Gastroesophageal sphincter (tissue), 4 donors: ENCODE measurements around the gene NDUFB11. TPM values are rescaled to one million over a fixed set of nuclear protein-coding genes. Genes with fewer than 3 reads are reported as not detected.

ENCODE experiments used
- ATAC-seq: fragments of 150-250 bp; one replicate; pipeline ENCODE4 v1.9.1; 2016; ENCODE audit warnings: mild to moderate bottlenecking, moderate library complexity
- H3K27ac ChIP-seq, 4 donors: fragments of 200-600 bp; sonication (generic) in 3 of 4; 1 replicate in 3 of 4; 2 replicates in 1 of 4; pipeline ENCODE4 v1.5.1; 2016 to 2019
- H3K27me3 ChIP-seq: fragments of 200-600 bp; sonication (generic); one replicate; pipeline ENCODE4 v1.5.1; 2019
- H3K36me3 ChIP-seq, 2 donors: fragments of 200-600 bp; sonication (generic); one replicate each; pipeline ENCODE4 v1.5.1; 2019; ENCODE audit warnings: control low read depth in 1 of 2
- H3K4me1 ChIP-seq, 3 donors: fragments of 200-600 bp; sonication (generic); 1 replicate in 2 of 3; 2 replicates in 1 of 3; pipeline ENCODE4 v1.5.1; 2016 to 2019; ENCODE audit warnings: control low read depth in 2 of 3
- H3K4me3 ChIP-seq, 2 donors: fragments of 200-600 bp; sonication (generic); one replicate each; pipeline ENCODE4 v1.5.1; 2019; ENCODE audit warnings: mild to moderate bottlenecking in 1 of 2, moderate library complexity in 1 of 2
- H3K9me3 ChIP-seq, 3 donors: fragments of 200-600 bp; sonication (generic); one replicate each; pipeline ENCODE4 v1.5.1; 2017 to 2019; ENCODE audit warnings: control low read depth in 2 of 3
- EP300 ChIP-seq: sonication (generic); formaldehyde crosslinking; IDR thresholded peaks from one replicate; pipeline ENCODE4 v1.6.1; 2017; ENCODE audit warnings: antibody characterized with exemption, mild to moderate bottlenecking
- POLR2A ChIP-seq, 2 donors: fragments of 450-650 bp; IDR thresholded peaks; one replicate each; pipeline ENCODE4 v1.6.1; 2017; ENCODE audit warnings: antibody characterized with exemption in 2 of 2, mild to moderate bottlenecking in 2 of 2, moderate library complexity in 1 of 2
- POLR2AphosphoS5 ChIP-seq: sonication (generic); formaldehyde crosslinking; IDR thresholded peaks from one replicate; pipeline ENCODE4 v1.6.1; 2017; ENCODE audit warnings: antibody characterized with exemption
- WGBS, 2 donors: methylation state at CpG; one replicate each; pipeline ENCODE4 v1.1.5; 2018; ENCODE audit warnings: low coverage in 1 of 2; 5-methylcytosine and 5-hydroxymethylcytosine counted together
- total RNA-seq, 4 donors: library from RNA; depleted of rRNA; stranded (reverse); fragments of >200 nt; gene quantifications; one replicate each; pipeline ENCODE4 v1.1.0, GENCODE V29; 2016
- TF ChIP-seq, protein P1 (sequence below), 4 experiments: fragments of 200-600 bp in 2 of 4; fragments of 450-650 bp in 2 of 4; sonication (generic) in 1 of 4; IDR thresholded peaks; one replicate each; pipeline ENCODE4 v1.5.1; 2017 to 2019; ENCODE audit warnings: antibody characterized with exemption in 4 of 4, mild to moderate bottlenecking in 2 of 4, moderate library complexity in 2 of 4

The NDUFB11 gene
- total RNA-seq, 4 donors from 2014 or later: 43.3 to 66.8 (median 53.0) TPM

DNA sequence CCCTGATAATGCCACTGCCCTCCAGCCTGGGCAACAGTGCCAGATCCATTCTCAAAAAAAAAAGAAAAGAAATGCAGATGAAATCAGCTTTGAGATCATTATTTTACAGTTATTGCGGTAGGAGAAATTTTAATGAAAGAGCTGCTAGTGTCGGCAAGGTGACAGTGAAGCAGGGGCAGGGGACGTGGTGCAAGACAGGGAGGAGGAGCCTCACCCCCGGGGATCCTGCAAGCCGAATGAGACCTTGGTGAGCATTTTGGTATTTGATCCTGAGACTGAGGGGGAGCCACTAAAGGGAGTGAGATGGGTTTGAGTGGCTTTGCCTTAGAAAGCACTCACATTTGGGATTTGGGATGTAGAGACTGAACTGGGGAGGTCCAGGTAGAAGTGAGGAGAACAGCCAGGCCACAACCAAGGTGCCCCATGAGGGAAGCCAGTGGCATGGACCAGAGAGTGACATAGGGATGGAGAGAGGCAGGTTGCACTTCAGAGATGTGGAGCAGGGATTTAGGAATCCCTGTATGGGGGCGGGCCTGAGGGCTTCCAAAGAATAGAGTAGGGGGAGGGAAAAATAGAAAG is 24.1 kb upstream of the NDUFB11 start:
- no peak overlapping the region for H3K27ac ChIP-seq
- 85 to 93% methylated on average over 6 of the region's 6 CpGs for WGBS, 2 donors
- no peak overlapping the region for H3K4me3 ChIP-seq
- TF ChIP-seq POLR2A (IDR thresholded peaks at IDR 0.05) (no peak), POLR2AphosphoS5 (no peak), EP300 (no peak)
- TF ChIP-seq, protein P1, sequence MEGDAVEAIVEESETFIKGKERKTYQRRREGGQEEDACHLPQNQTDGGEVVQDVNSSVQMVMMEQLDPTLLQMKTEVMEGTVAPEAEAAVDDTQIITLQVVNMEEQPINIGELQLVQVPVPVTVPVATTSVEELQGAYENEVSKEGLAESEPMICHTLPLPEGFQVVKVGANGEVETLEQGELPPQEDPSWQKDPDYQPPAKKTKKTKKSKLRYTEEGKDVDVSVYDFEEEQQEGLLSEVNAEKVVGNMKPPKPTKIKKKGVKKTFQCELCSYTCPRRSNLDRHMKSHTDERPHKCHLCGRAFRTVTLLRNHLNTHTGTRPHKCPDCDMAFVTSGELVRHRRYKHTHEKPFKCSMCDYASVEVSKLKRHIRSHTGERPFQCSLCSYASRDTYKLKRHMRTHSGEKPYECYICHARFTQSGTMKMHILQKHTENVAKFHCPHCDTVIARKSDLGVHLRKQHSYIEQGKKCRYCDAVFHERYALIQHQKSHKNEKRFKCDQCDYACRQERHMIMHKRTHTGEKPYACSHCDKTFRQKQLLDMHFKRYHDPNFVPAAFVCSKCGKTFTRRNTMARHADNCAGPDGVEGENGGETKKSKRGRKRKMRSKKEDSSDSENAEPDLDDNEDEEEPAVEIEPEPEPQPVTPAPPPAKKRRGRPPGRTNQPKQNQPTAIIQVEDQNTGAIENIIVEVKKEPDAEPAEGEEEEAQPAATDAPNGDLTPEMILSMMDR (IDR thresholded peaks at IDR 0.05): no peak
- no peak for ATAC-seq
- peaks cover 0 to 45% of the 10 kb centered on the region in 2 donors for H3K36me3 ChIP-seq
- peaks cover 0 to 14% (median 0%) of the 10 kb centered on the region in 3 donors for H3K4me1 ChIP-seq
- no peaks in the 10 kb centered on the region for H3K27me3 ChIP-seq
- H3K9me3 ChIP-seq: no peaks in the 10 kb centered on the region

DNA sequence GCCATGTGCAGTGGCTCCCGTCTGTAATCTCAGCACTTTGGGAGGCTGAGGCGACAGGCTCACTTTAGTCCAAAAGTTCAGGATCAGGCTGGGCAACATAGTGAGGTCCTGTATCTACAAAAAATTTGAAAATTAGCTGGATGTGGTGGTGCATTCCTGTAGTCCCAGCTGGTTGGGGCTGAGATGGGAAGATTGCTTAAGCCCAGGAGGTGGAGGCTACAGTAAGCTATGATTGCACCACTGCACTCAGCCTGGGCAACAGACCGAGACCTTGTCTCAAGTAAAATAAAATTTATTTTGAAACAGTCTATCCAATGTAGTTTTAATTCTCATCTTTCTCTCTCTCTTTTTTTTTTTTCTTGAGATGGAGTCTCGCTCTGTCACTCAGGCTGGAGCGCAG is 21.6 kb upstream of the NDUFB11 start:
- Histone ChIP-seq H3K4me1 (peaks cover 0 to 14% (median 0%) of the 10 kb centered on the region in 3 donors), H3K36me3 (peaks cover 0 to 28% of the 10 kb centered on the region in 2 donors), H3K27me3 (no peaks in the 10 kb centered on the region), H3K27ac (no peak overlapping the region), H3K4me3 (no peak overlapping the region), H3K9me3 (no peaks in the 10 kb centered on the region)
- TF ChIP-seq POLR2AphosphoS5: no peak
- TF ChIP-seq POLR2A (IDR thresholded peaks at IDR 0.05): no peak
- TF ChIP-seq EP300: no peak
- TF ChIP-seq, protein P1 (IDR thresholded peaks at IDR 0.05): no peak
- no peak for ATAC-seq
- WGBS, 2 donors: 80 to 100% methylated on average over 1 to 3 of the region's 5 CpGs

DNA sequence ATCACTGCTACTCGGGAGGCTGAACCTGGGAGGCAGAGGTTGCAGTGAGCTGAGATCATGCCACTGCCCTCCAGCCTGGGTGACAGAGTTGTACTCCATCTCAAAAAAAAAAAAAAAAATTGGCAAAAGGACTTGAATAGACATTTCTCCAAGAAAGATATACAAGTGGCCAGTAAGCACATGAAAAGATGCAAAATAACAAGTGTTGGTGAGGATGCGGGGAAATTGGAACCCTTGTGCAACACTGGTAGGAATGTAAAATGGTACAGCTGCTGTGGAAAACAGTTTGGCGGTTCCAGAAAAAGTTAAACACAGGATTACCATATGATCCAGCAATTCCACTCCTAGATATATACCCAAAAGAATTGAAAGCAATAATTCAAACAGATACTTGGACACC is 19.9 kb upstream of the NDUFB11 start:
- 90 to 100% methylated on average over 1 to 2 of the region's 3 CpGs for WGBS, 2 donors
- no peak for ATAC-seq
- no peak overlapping the region for H3K27ac ChIP-seq
- TF ChIP-seq POLR2AphosphoS5: no peak
- TF ChIP-seq, protein P1 (IDR thresholded peaks at IDR 0.05): no peak
- no peak for TF ChIP-seq POLR2A (IDR thresholded peaks at IDR 0.05)
- no peak for TF ChIP-seq EP300
- peaks cover 0 to 10% of the 10 kb centered on the region in 2 donors for H3K36me3 ChIP-seq
- H3K27me3 ChIP-seq: no peaks in the 10 kb centered on the region
- H3K9me3 ChIP-seq: no peaks in the 10 kb centered on the region
- H3K4me3 ChIP-seq: no peak overlapping the region
- H3K4me1 ChIP-seq: no peaks in the 10 kb centered on the region

DNA sequence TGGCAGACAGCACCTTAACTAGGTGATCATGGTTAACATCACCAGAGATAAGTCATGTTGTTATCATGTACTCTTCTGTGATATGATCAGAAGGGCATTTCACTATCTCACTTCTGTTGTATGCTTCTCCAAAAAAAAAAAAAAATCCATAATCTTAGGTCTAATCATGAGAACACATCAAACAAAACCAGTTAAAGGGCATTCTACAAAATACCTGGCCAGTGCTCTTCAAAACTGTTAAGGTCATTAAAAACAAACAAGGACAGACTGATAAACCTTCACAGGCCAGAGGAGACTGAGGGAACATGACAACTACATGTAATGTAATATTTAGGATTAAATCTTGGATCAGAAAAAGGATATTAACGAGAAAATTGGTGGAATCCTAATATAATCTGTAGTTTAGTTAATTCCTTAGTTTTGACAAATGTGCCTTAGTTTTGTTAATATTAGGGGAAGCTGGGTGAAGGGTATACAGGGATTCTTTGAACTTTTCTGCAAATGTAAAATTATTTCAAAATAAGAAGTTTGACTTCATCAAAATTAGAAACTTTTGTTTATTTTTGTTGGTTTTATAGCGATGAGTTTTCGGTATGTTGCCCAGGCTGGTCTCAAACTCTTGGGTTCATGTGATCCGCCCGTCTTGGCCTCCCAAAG is 18.6 kb upstream of the NDUFB11 start:
- H3K9me3 ChIP-seq: no peaks in the 10 kb centered on the region
- no peaks in the 10 kb centered on the region for H3K4me1 ChIP-seq
- ATAC-seq: no peak
- no peak overlapping the region for H3K4me3 ChIP-seq
- no peak for TF ChIP-seq POLR2AphosphoS5
- TF ChIP-seq, protein P1 (IDR thresholded peaks at IDR 0.05): no peak
- no peak for TF ChIP-seq POLR2A (IDR thresholded peaks at IDR 0.05)
- TF ChIP-seq EP300: no peak
- WGBS, 2 donors: 96 to 97% methylated on average over 5 of the region's 5 CpGs
- no peaks in the 10 kb centered on the region for H3K27me3 ChIP-seq
- peaks cover 0 to 7% of the 10 kb centered on the region in 2 donors for H3K36me3 ChIP-seq
- no peak overlapping the region for H3K27ac ChIP-seq

DNA sequence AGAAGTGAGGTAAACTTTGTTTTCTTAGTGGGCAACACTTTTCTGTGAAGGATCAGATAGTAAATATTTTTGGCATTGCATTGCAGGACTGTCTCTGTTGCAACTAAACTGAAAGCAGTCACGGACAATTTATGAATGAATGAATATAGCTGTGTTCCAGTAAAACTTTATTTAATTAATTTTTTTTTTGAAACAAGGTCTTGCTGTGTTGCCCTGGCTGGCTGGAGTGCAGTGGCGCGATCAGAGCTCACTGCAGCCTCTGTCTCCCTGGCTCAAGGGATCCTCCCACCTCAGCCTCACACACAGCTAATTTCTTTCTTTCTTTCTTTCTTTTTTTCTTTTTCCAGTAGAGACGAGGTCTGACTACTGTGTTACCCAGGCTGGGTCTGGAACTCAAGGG is 16.3 kb upstream of the NDUFB11 start:
- Histone ChIP-seq H3K4me1 (no peaks in the 10 kb centered on the region), H3K27me3 (no peaks in the 10 kb centered on the region), H3K27ac (no peak overlapping the region), H3K4me3 (no peak overlapping the region), H3K9me3 (no peaks in the 10 kb centered on the region), H3K36me3 (peaks cover 0 to 21% of the 10 kb centered on the region in 2 donors)
- WGBS, 2 donors: 45 to 58% methylated on average over 2 to 4 of the region's 4 CpGs
- TF ChIP-seq POLR2A (IDR thresholded peaks at IDR 0.05): no peak
- no peak for TF ChIP-seq POLR2AphosphoS5
- TF ChIP-seq, protein P1 (IDR thresholded peaks at IDR 0.05): no peak
- TF ChIP-seq EP300: no peak
- no peak for ATAC-seq
